HCT116 (cell line): ENCODE measurements around the gene FHL2. TPM values are rescaled to one million over a fixed set of nuclear protein-coding genes. Genes with fewer than 3 reads are reported as not detected.

Experiments
- ATAC-seq: fragments of 200-7000 bp; cut with Tn5 transposase; 2 replicates; pipeline ENCODE4 v1.9.1; 2020; ENCODE audit warnings: mild to moderate bottlenecking, moderate library complexity
- BruUV-seq: library from RNA; stranded (reverse); fragments of 400-500 nt; replicated peaks from 2 replicates; lab custom pipeline; 2021; lab: Mats Ljungman, UMichigan
- CTCF ChIA-PET: fragments of 300-600 bp; sonication (Branson Sonifier 250); formaldehyde crosslinking; loops from one replicate; lab custom pipeline; 2021; ENCODE audit warnings: antibody characterized with exemption; lab: Charles Lee
- POLR2A ChIA-PET: fragments of 300-600, 350-600 bp; sonication (Branson Sonifier 250); formaldehyde crosslinking; loops from one replicate; lab custom pipeline; 2021; ENCODE audit warnings: antibody characterized with exemption; lab: Charles Lee
- RAD21 ChIA-PET, 2 experiments: fragments of 300-600 bp; sonication (Branson Sonifier 250); formaldehyde crosslinking; loops; one replicate each; lab custom pipeline; 2023; ENCODE audit warnings: low total read pairs in 2 of 2; ENCODE audit not compliant: uncharacterized antibody in 2 of 2, unreplicated experiment in 2 of 2, low non-redundant PET in 1 of 2; lab: Charles Lee
- DNase-seq: peaks from one replicate; pipeline ENCODE4 v3.0.0-alpha.2; 2010; ENCODE audit warnings: low read depth, low spot score
- H2AFZ ChIP-seq: fragments of 200-600 bp; shearing (Covaris generic), sonication (generic); 2 replicates; pipeline ENCODE4 v1.6.1; 2017; ENCODE audit warnings: low read depth, mixed run types, mixed read lengths, antibody characterized with exemption, low read length; ENCODE audit not compliant: poor library complexity, severe bottlenecking
- H3K27ac ChIP-seq: 2 replicates; pipeline ENCODE4 v1.5.1; 2012; ENCODE audit warnings: low read depth, low read length
- H3K27me3 ChIP-seq: fragments of 200-600 bp; sonication (generic); 2 replicates; pipeline ENCODE4 v1.6.1; 2016; ENCODE audit warnings: mixed run types, low read length, mixed read lengths; ENCODE audit not compliant: insufficient read depth
- H3K36me3 ChIP-seq, 2 experiments: fragments of 200-500 bp in 1 of 2; fragments of 200-600 bp in 1 of 2; sonication (Bioruptor generic) in 1 of 2; sonication (generic) in 1 of 2; 2 replicates each; pipeline versions ENCODE4 v1.5.1 to v1.6.1; 2014 to 2016; ENCODE audit warnings: low read length in 2 of 2, inconsistent platforms in 1 of 2, mixed read lengths in 1 of 2, mixed run types in 1 of 2; ENCODE audit not compliant: insufficient read depth in 2 of 2, control insufficient read depth in 1 of 2
- H3K4me1 ChIP-seq, 2 experiments: fragments of 200-600 bp in 1 of 2; sonication (generic) in 1 of 2; 2 replicates each; pipeline versions ENCODE4 v1.5.1 to v1.6.1; 2012 to 2017; ENCODE audit warnings: low read length in 2 of 2, inconsistent platforms in 1 of 2, mild to moderate bottlenecking in 1 of 2, mixed read lengths in 1 of 2, mixed run types in 1 of 2, moderate library complexity in 1 of 2; ENCODE audit not compliant: insufficient read depth in 2 of 2, control insufficient read depth in 1 of 2
- H3K4me2 ChIP-seq: fragments of 200-600 bp; sonication (generic); 2 replicates; pipeline ENCODE4 v1.6.1; 2017; ENCODE audit warnings: mixed run types, low read length, mixed read lengths
- H3K4me3 ChIP-seq, 2 experiments: fragments of 200-600 bp in 1 of 2; sonication (generic) in 1 of 2; replicated peaks in 1 of 2; 2 replicates each; pipeline ENCODE4 v1.5.1; 2011 to 2016; ENCODE audit warnings: low read length in 2 of 2, control low read depth in 1 of 2, low read depth in 1 of 2, mild to moderate bottlenecking in 1 of 2, mixed read lengths in 1 of 2, mixed run types in 1 of 2
- H3K79me2 ChIP-seq: fragments of 200-600 bp; sonication (generic); 2 replicates; pipeline ENCODE4 v1.6.1; 2017; ENCODE audit warnings: mild to moderate bottlenecking, mixed run types, low read length, moderate library complexity, mixed read lengths; ENCODE audit not compliant: insufficient read depth
- H3K9ac ChIP-seq: fragments of 200-600 bp; sonication (generic); 2 replicates; pipeline ENCODE4 v1.6.1; 2016; ENCODE audit warnings: low read length, mixed read lengths
- H3K9me2 ChIP-seq: fragments of 200-600 bp; sonication (generic), shearing (Covaris generic); 2 replicates; pipeline ENCODE4 v1.6.1; 2017; ENCODE audit warnings: mixed run types, mild to moderate bottlenecking, moderate library complexity; ENCODE audit not compliant: insufficient read depth
- H3K9me3 ChIP-seq, 2 experiments: fragments of 200-500 bp in 1 of 2; fragments of 200-600 bp in 1 of 2; sonication (Bioruptor generic) in 1 of 2; sonication (generic) in 1 of 2; 2 replicates each; pipeline ENCODE4 v1.6.1; 2014 to 2017; ENCODE audit warnings: low read length in 2 of 2, mixed read lengths in 2 of 2, inconsistent platforms in 1 of 2, low read depth in 1 of 2, mild to moderate bottlenecking in 1 of 2, mixed run types in 1 of 2, moderate library complexity in 1 of 2; ENCODE audit not compliant: control insufficient read depth in 1 of 2, insufficient read depth in 1 of 2
- H4K20me1 ChIP-seq: fragments of 200-600 bp; sonication (generic), shearing (Covaris generic); 2 replicates; pipeline ENCODE4 v1.6.1; 2017; ENCODE audit warnings: mixed run types, mild to moderate bottlenecking, moderate library complexity; ENCODE audit not compliant: insufficient read depth
- CBX3 ChIP-seq: IDR thresholded peaks from 2 replicates; pipeline ENCODE4 v1.6.1; 2012; ENCODE audit warnings: low read depth
- FOSL1 ChIP-seq: IDR thresholded peaks from 2 replicates; pipeline ENCODE4 v1.6.1; 2012; ENCODE audit warnings: low read depth
- RAD21 ChIP-seq: IDR thresholded peaks from 2 replicates; pipeline ENCODE4 v1.6.1; 2012; ENCODE audit warnings: low read depth, mild to moderate bottlenecking
- SP1 ChIP-seq: IDR thresholded peaks from 2 replicates; pipeline ENCODE4 v1.6.1; 2012; ENCODE audit warnings: low read depth
- SRF ChIP-seq: IDR thresholded peaks from 2 replicates; pipeline ENCODE4 v1.6.1; 2012; ENCODE audit warnings: low read depth
- TCF7L2 ChIP-seq: IDR thresholded peaks from 2 replicates; pipeline ENCODE4 v1.7.0; 2011; ENCODE audit warnings: borderline replicate concordance, inconsistent platforms; ENCODE audit not compliant: insufficient read depth, insufficient read length; ENCODE audit errors: extremely low read depth
- YY1 ChIP-seq: IDR thresholded peaks from 2 replicates; pipeline ENCODE4 v1.6.1; 2011; ENCODE audit warnings: low read length, low read depth, moderate library complexity, mild to moderate bottlenecking; ENCODE audit not compliant: insufficient replicate concordance; ENCODE audit errors: extremely low read depth
- ZFX ChIP-seq: fragments of 450-650 bp; IDR thresholded peaks from 2 replicates; pipeline ENCODE4 v1.6.1; 2017
- ZNF274 ChIP-seq: fragments of 200-500 bp; sonication (Bioruptor generic); IDR thresholded peaks from 2 replicates; pipeline ENCODE4 v1.6.1; 2014; ENCODE audit warnings: mild to moderate bottlenecking, low read depth, low read length, inconsistent platforms
- intact Hi-C: fragments of 100-400 bp; cut with micrococcal nuclease; formaldehyde crosslinking; loops from 2 replicates; pipeline ENCODE4 v1.10.0; 2022
- total RNA-seq: library from RNA; stranded (reverse); gene quantifications from one replicate; pipeline ENCODE4 v1.2.1, GENCODE V29; 2021; ENCODE audit not compliant: unreplicated experiment
- TF ChIP-seq, protein P1 (sequence below): IDR thresholded peaks from 2 replicates; pipeline ENCODE4 v1.6.1; 2011; ENCODE audit warnings: mild to moderate bottlenecking, low read length, moderate library complexity; ENCODE audit not compliant: insufficient replicate concordance; ENCODE audit errors: extremely low read depth
- TF ChIP-seq, protein P2 (sequence below): IDR thresholded peaks from 2 replicates; pipeline ENCODE4 v1.6.1; 2012

FHL2 gene
- total RNA-seq, 1 experiment from 2014 or later, result 86.6 TPM

DNA sequence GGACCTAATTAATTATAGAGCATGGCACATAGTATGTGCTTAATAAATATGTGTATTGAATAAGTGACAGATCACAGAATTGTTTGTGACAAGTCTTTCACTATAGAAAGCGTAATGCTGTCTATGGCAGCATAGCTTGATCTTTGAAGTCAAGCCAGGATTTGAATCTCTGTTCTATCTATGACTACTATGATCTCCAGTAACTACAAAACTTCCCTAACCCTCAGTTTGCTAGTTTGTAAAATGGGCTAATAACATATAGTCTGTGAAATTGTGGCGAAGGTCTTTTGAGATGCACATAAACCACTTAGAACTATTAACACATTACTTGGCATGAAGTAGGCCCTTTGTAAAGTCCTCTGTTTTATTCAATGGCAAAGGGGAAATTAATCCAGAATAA lies 4.0 kb upstream of the FHL2 start:
- no TSS peak for BruUV-seq
- intact Hi-C loops, result loop anchor here (5.0 kb wide), 1 partner anchor 66 kb away; the partner anchor contains the start of gene C2orf49
- Histone ChIP-seq H3K4me3 (peak overlapping the region in 1 of 2 experiments; percentile 50; a peak in 2 of 4 replicates), H3K4me1 (peaks cover 30 to 62% of the 10 kb centered on the region in 2 experiments), H4K20me1 (no peaks in the 10 kb centered on the region), H3K9me2 (no peaks in the 10 kb centered on the region), H3K79me2 (peaks cover 10% of the 10 kb centered on the region), H3K9me3 (no peaks in the 10 kb centered on the region), H3K27me3 (no peaks in the 10 kb centered on the region), H3K4me2 (peak overlapping the region; percentile 70), H2AFZ (peak overlapping the region; percentile 41), H3K27ac (peak overlapping the region; percentile 83), H3K36me3 (no peaks in the 10 kb centered on the region), H3K9ac (peak overlapping the region; percentile 53)
- ChIA-PET POLR2A (interaction anchor here (1.5 to 2.1 kb wide), 3 partner anchors 9 to 117 kb away, joined by 4 to 11 read pairs (median 10); no protein-coding TSS in a partner anchor), RAD21 (no interaction called here), CTCF (interaction anchor here (2.0 to 2.1 kb wide), 3 partner anchors 10 to 118 kb away, joined by 6 to 10 read pairs (median 7); no protein-coding TSS in a partner anchor)
- TF ChIP-seq, protein P1, sequence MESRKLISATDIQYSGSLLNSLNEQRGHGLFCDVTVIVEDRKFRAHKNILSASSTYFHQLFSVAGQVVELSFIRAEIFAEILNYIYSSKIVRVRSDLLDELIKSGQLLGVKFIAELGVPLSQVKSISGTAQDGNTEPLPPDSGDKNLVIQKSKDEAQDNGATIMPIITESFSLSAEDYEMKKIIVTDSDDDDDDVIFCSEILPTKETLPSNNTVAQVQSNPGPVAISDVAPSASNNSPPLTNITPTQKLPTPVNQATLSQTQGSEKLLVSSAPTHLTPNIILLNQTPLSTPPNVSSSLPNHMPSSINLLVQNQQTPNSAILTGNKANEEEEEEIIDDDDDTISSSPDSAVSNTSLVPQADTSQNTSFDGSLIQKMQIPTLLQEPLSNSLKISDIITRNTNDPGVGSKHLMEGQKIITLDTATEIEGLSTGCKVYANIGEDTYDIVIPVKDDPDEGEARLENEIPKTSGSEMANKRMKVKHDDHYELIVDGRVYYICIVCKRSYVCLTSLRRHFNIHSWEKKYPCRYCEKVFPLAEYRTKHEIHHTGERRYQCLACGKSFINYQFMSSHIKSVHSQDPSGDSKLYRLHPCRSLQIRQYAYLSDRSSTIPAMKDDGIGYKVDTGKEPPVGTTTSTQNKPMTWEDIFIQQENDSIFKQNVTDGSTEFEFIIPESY, result no peak
- TF ChIP-seq RAD21 (no peak), SP1 (0 out of 2 replicates have a peak, but pooled peaks have one; percentile 5), ZFX (no peak), FOSL1 (no peak), CBX3 (0 out of 2 replicates have a peak, but pooled peaks have one; percentile 36), ZNF274 (no peak), TCF7L2 (no peak), YY1 (no peak), SRF (no peak)
- TF ChIP-seq, protein P2, sequence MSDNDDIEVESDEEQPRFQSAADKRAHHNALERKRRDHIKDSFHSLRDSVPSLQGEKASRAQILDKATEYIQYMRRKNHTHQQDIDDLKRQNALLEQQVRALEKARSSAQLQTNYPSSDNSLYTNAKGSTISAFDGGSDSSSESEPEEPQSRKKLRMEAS, result 0 out of 2 replicates have a peak, but pooled peaks have one; percentile 31
- ATAC-seq, result no peak
- DNase-seq, result no peak
